NAMALWA (cell line): ENCODE data around the gene MRPL4.
A peak's percentile ranks its signal among the peaks of the same experiment; 100 is the strongest.

Source experiments
- DNase-seq: peaks from one replicate; pipeline ENCODE4 v3.0.0-alpha.2; 2015; ENCODE audit warnings: low spot score

MRPL4 gene

GRCh38 chr19:10289167-10289835 lies 37.3 kb downstream of the MRPL4 start:
- DNase-seq = peak; percentile 96

GRCh38 chr19:10289836-10290356 lies 37.9 kb downstream of the MRPL4 start, which contains the start of gene ICAM5:
Gene ICAM5 (plus strand): TSS chr19:10289952. CDS start chr19:10290044, 92 bp downstream.
- DNase-seq = peak; percentile 59

- no peak for DNase-seq
Observed at GRCh38 chr19:10290357-10290875, 38.4 kb downstream of the MRPL4 start.

GRCh38 chr19:10290876-10291553 lies 39.0 kb downstream of the MRPL4 start:
- DNase-seq = peak; percentile 75

GRCh38 chr19:10291554-10292205 lies 39.7 kb downstream of the MRPL4 start:
- DNase-seq = no peak

- peak; percentile 81 for DNase-seq
Observed at GRCh38 chr19:10292206-10292788, 40.3 kb downstream of the MRPL4 start.

- no peak for DNase-seq
Observed at GRCh38 chr19:10292789-10293636, 41.0 kb downstream of the MRPL4 start.

- no peak for DNase-seq
Observed at GRCh38 chr19:10293637-10294367, 41.8 kb downstream of the MRPL4 start.

- no peak for DNase-seq
Observed at GRCh38 chr19:10294368-10294697, 42.3 kb downstream of the MRPL4 start.

- peak; percentile 61 for DNase-seq
Observed at GRCh38 chr19:10295305-10295846, 43.4 kb downstream of the MRPL4 start.

GRCh38 chr19:10295847-10296591 lies 44.0 kb downstream of the MRPL4 start:
- peak; percentile 43 for DNase-seq

- DNase-seq = no peak
Observed at GRCh38 chr19:10299545-10300458, 47.8 kb downstream of the MRPL4 start.

- no peak for DNase-seq
Observed at GRCh38 chr19:10305139-10305806, 53.3 kb downstream of the MRPL4 start.

GRCh38 chr19:10306327-10306726 lies 54.3 kb downstream of the MRPL4 start:
- no peak for DNase-seq

- DNase-seq = no peak
Observed at GRCh38 chr19:10309423-10309822, 57.4 kb downstream of the MRPL4 start, which contains the start of gene ZGLP1. Gene ZGLP1 (minus strand): TSS chr19:10309815.
